WERI-Rb-1 (cell line): ENCODE results near the gene TACR1.
"Not testable (repeated sequence)": the region's sequence is repeated elsewhere in the genome, so short reads cannot be mapped to it uniquely, and the experiment has no call there.

Experiments used
- DNase-seq: peaks from one replicate; pipeline ENCODE4 v3.0.0-alpha.2; 2020
- H3K27ac ChIP-seq: fragments of 250-450 bp; sonication (Bioruptor Pico); 2 replicates; pipeline ENCODE4 v1.5.1; 2020; ENCODE audit warnings: mild to moderate bottlenecking, moderate library complexity
- H3K27me3 ChIP-seq: fragments of 250-450 bp; sonication (Bioruptor Pico); 2 replicates; pipeline ENCODE4 v1.5.1; 2021; ENCODE audit warnings: mild to moderate bottlenecking, low read depth, moderate library complexity; ENCODE audit not compliant: insufficient read depth, severe bottlenecking
- H3K36me3 ChIP-seq: fragments of 250-450 bp; sonication (Bioruptor Pico); 2 replicates; pipeline ENCODE4 v1.5.1; 2020; ENCODE audit warnings: mild to moderate bottlenecking, moderate library complexity
- H3K4me3 ChIP-seq: 2 replicates; pipeline ENCODE4 v1.5.1; 2011; ENCODE audit warnings: low read depth, mild to moderate bottlenecking, control low read depth, low read length
- H3K9me3 ChIP-seq: fragments of 250-450 bp; sonication (Bioruptor Pico); 2 replicates; pipeline ENCODE4 v1.5.1; 2021; ENCODE audit warnings: mild to moderate bottlenecking, moderate library complexity; ENCODE audit not compliant: severe bottlenecking
- CTCF ChIP-seq: IDR thresholded peaks from 2 replicates; pipeline ENCODE4 v1.5.1; 2011; ENCODE audit warnings: low read depth, mild to moderate bottlenecking, control low read depth, inconsistent platforms, low read length

TACR1 gene

GRCh38 chr2:75166491-75166890 lies 32.8 kb downstream of the TACR1 start:
- no peak for TF ChIP-seq CTCF
- peaks cover 14% of the 10 kb centered on the region for H3K27me3 ChIP-seq
- H3K27ac ChIP-seq, result no peak overlapping the region
- no peak overlapping the region for H3K4me3 ChIP-seq
- no peaks in the 10 kb centered on the region for H3K36me3 ChIP-seq
- no peaks in the 10 kb centered on the region for H3K9me3 ChIP-seq
- DNase-seq, result no peak

GRCh38 chr2:75162897-75163296 lies 36.4 kb downstream of the TACR1 start:
- peaks cover 20% of the 10 kb centered on the region for H3K27me3 ChIP-seq
- H3K9me3 ChIP-seq, result no peaks in the 10 kb centered on the region
- H3K36me3 ChIP-seq, result no peaks in the 10 kb centered on the region
- TF ChIP-seq CTCF, result no peak
- no peak overlapping the region for H3K27ac ChIP-seq
- no peak for DNase-seq
- H3K4me3 ChIP-seq, result no peak overlapping the region

GRCh38 chr2:75162259-75162658 lies 37.1 kb downstream of the TACR1 start:
- Histone ChIP-seq H3K4me3 (no peak overlapping the region), H3K27me3 (peaks cover 21% of the 10 kb centered on the region), H3K36me3 (no peaks in the 10 kb centered on the region), H3K27ac (no peak overlapping the region), H3K9me3 (no peaks in the 10 kb centered on the region)
- no peak for DNase-seq
- no peak for TF ChIP-seq CTCF

- DNase-seq, result no peak
- H3K36me3 ChIP-seq, result no peaks in the 10 kb centered on the region
- H3K9me3 ChIP-seq, result no peaks in the 10 kb centered on the region
- no peak overlapping the region for H3K4me3 ChIP-seq
- no peak overlapping the region for H3K27ac ChIP-seq
- H3K27me3 ChIP-seq, result peaks cover 29% of the 10 kb centered on the region
- no peak for TF ChIP-seq CTCF
Observed at GRCh38 chr2:75157435-75157834, 41.9 kb downstream of the TACR1 start.

GRCh38 chr2:75155115-75155514 lies 44.2 kb downstream of the TACR1 start:
- DNase-seq, result no peak
- no peak for TF ChIP-seq CTCF
- Histone ChIP-seq H3K4me3 (no peak overlapping the region), H3K9me3 (peaks cover 3% of the 10 kb centered on the region), H3K27me3 (peaks cover 22% of the 10 kb centered on the region), H3K36me3 (no peaks in the 10 kb centered on the region), H3K27ac (no peak overlapping the region)

- H3K27me3 ChIP-seq, result peaks cover 23% of the 10 kb centered on the region
- H3K4me3 ChIP-seq, result no peak overlapping the region
- H3K9me3 ChIP-seq, result peaks cover 3% of the 10 kb centered on the region
- no peaks in the 10 kb centered on the region for H3K36me3 ChIP-seq
- DNase-seq, result no peak
- TF ChIP-seq CTCF, result no peak
- no peak overlapping the region for H3K27ac ChIP-seq
Observed at GRCh38 chr2:75153221-75153620, 46.1 kb downstream of the TACR1 start.

GRCh38 chr2:75152243-75152642 lies 47.1 kb downstream of the TACR1 start:
- not testable (repeated sequence) for DNase-seq, H3K27ac ChIP-seq, H3K9me3 ChIP-seq, H3K4me3 ChIP-seq, H3K36me3 ChIP-seq
- H3K27me3 ChIP-seq, result peaks cover 22% of the 10 kb centered on the region

- H3K27me3 ChIP-seq, result peaks cover 23% of the 10 kb centered on the region
- not testable (repeated sequence) for DNase-seq, H3K4me3 ChIP-seq, H3K9me3 ChIP-seq, H3K27ac ChIP-seq, H3K36me3 ChIP-seq
Observed at GRCh38 chr2:75147884-75148283, 51.4 kb downstream of the TACR1 start.
